NCI-H187 treated with DMSO at 0.1 percent for 48 hours (cell line): ENCODE results near the gene TXN.
"Not testable (repeated sequence)": the region's sequence is repeated elsewhere in the genome, so short reads cannot be mapped to it uniquely, and the experiment has no call there.

Experiments
- DNase-seq: peaks from one replicate; lab custom pipeline; 2025; lab: John Stamatoyannopoulos, UW

Gene TXN

DNA sequence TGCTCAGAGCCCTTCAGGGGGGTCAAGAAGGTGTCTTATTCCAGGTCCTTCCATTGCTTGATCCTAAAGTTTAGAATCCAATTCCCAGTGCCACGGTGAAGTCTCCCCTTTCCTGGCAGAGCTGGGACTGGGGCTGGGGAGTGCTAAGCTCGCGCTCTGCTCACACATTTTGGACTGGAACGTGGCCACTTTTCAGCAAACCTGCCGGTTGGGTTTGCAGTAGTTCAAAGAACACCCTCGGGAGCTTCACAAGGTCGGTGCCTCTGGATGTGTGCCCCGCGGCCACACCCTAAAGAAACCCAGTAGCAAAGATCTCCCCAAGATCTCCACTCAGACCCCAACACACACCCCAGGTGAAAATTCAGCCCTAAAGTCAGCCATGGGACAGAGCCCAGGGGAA, 48.3 kb downstream of the TXN start, which contains the start of gene C9orf152:
TSS of gene C9orf152 (minus strand) at position 129 of the 400 bp plus-strand sequence. CDS start 580 bp downstream, outside the sequence.
- DNase-seq = no peak

- DNase-seq = no peak
These were observed 49.2 kb downstream of the TXN start for GRCh38 chr9:110207071-110207641.

DNA sequence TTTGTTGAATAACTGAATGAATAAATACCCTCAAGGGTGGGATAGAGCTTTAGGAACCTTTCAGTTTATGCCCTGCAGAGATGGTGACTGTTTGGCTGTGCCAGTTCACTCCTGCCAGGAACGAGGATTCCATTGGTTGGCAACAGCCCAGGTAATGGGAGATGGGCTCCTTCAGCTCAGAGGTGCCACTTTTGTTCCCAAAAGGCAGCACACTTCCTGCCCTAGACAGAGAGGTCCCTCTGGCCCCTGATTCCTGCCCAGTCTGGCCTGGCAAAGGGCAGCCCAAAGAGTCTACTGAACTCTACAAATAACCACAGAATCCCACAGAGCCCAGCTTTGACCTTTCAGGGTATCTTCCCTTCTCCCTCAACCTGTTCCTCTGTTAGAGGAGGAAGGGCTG, 49.9 kb downstream of the TXN start:
- no peak for DNase-seq

DNA sequence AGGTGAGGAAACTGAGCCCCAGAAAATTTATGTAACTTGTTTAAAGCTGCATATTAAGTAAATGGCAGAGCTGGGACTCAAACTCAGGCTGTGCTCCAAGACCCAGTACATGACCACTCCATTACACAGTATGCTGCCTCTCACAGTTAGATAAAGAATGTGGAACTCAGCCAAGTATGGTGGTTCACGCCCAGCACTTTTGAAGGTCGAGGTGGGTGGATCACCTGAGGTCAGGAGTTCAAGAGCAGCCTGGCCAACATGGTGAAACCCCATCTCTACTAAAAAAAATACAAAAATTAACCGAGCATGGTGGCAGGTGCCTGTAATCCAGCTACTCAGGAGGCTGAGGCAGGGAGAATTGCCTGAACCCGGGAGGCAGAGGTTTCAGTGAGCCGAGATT, 50.7 kb downstream of the TXN start:
- DNase-seq = not testable (repeated sequence)

- DNase-seq = no peak
These were observed 54.1 kb downstream of the TXN start for GRCh38 chr9:110202232-110202631.

DNA sequence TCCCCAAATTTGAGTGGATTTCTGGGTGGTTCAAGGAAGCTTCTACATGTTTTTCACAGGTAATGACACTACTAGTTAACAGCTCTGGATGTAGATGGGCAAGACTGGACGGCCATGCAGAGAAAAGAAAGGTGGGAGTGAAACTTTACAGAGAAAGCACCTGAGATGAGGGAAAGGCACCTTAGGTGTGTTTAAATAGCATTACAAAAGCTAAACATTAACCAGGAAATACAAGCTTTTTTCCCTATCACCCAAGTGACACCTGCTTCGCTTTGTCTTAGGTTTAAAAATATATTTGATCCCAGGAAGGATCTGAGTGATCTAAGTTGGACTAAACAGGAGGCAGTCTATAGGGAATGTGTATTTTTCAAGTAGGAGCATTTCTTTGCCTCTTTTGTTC, 56.7 kb downstream of the TXN start:
- DNase-seq = no peak

GRCh38 chr9:110198357-110198756, 58.0 kb downstream of the TXN start:
- no peak for DNase-seq

GRCh38 chr9:110197330-110198187, 58.7 kb downstream of the TXN start:
- DNase-seq = no peak

DNA sequence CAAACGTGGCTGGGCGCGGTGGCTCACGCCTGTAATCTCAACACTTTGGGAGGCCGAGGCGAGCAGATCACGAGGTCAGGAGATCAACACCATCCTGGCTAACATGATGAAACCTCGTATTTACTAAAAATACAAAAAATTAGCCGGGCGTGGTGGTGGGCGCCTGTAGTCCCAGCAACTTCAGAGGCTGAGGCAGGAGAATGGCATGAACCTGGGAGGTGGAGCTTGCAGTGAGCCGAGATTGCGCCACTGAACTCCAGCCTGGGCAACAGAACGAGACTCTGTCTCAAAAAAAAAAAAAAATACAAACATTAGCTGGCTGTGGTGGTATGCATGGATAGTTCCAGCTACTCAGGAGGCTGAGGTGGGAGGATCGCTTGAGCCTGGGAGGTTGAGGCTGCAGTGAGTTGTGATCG, 60.2 kb downstream of the TXN start:
- not testable (repeated sequence) for DNase-seq
